Left renal cortex interstitium (tissue), 4 donors: ENCODE measurements around the gene KPNA2. TPM values are rescaled to one million over a fixed set of nuclear protein-coding genes. Genes with fewer than 3 reads are reported as not detected.
"Not testable (repeated sequence)": the region's sequence is repeated elsewhere in the genome, so short reads cannot be mapped to it uniquely, and the experiment has no call there.

Source experiments
- DNase-seq, 4 donors: peaks; one replicate each; pipeline ENCODE4 v3.0.0-alpha.2; 2013; ENCODE audit warnings: low read depth in 4 of 4, low spot score in 2 of 4, missing footprints in 1 of 4
- polyA plus RNA-seq, 4 donors: library from polyadenylated mRNA; unstranded; fragments of 120-200 nt; gene quantifications; one replicate each; pipeline ENCODE4 v1.2.1, GENCODE V29; 2013; ENCODE audit not compliant: insufficient read length in 4 of 4

Gene KPNA2
- polyA plus RNA-seq, 4 donors = 102 to 120 (median 114) TPM

- peak in 3 of 4 donors; percentile 91 to 95 (median 91) for DNase-seq
Observed at GRCh38 chr17:68019675-68020408, 15.7 kb upstream of the KPNA2 start.

- DNase-seq = no peak
Observed at GRCh38 chr17:68020409-68020756, 15.2 kb upstream of the KPNA2 start.

- not testable (repeated sequence) for DNase-seq
Observed at GRCh38 chr17:68020791-68021190, 14.7 kb upstream of the KPNA2 start.

GRCh38 chr17:68021963-68022362 lies 13.6 kb upstream of the KPNA2 start:
- DNase-seq = no peak

- not testable (repeated sequence) for DNase-seq
Observed at GRCh38 chr17:68022547-68022946, 13.0 kb upstream of the KPNA2 start.

- no peak for DNase-seq
Observed at GRCh38 chr17:68029512-68030215, 5.9 kb upstream of the KPNA2 start.

- peak in 1 of 4 donors; percentile 40 for DNase-seq
Observed at GRCh38 chr17:68033636-68034451, 1.7 kb upstream of the KPNA2 start.

- DNase-seq = no peak
Observed at GRCh38 chr17:68034452-68034776, 1.1 kb upstream of the KPNA2 start.

GRCh38 chr17:68035131-68035522 lies 408 bp upstream of the KPNA2 start:
- no peak for DNase-seq

GRCh38 chr17:68036304-68037147 lies 991 bp downstream of the KPNA2 start:
- DNase-seq = no peak

GRCh38 chr17:68047153-68047846 lies 11.8 kb downstream of the KPNA2 start:
- no peak for DNase-seq

- not testable (repeated sequence) for DNase-seq
Observed at GRCh38 chr17:68047890-68048542, 12.5 kb downstream of the KPNA2 start.

- DNase-seq = no peak
Observed at GRCh38 chr17:68048996-68049395, 13.5 kb downstream of the KPNA2 start.

- not testable (repeated sequence) for DNase-seq
Observed at GRCh38 chr17:68049812-68050437, 14.4 kb downstream of the KPNA2 start.

- DNase-seq = not testable (repeated sequence)
Observed at GRCh38 chr17:68051321-68052312, 16.1 kb downstream of the KPNA2 start.

- DNase-seq = no peak
Observed at GRCh38 chr17:68052810-68053209, 17.3 kb downstream of the KPNA2 start.

GRCh38 chr17:68053231-68054013 lies 17.9 kb downstream of the KPNA2 start:
- no peak for DNase-seq
